SU-DHL-6 (cell line): ENCODE data around the gene PEX11B.

Experiments
- H2AFZ ChIP-seq: fragments of 200-600 bp; sonication (generic); 2 replicates; pipeline ENCODE4 v1.6.1; 2014; ENCODE audit warnings: low read depth, mild to moderate bottlenecking, moderate library complexity, mixed read lengths, antibody characterized with exemption, low read length; ENCODE audit not compliant: severe bottlenecking
- H3F3A ChIP-seq: fragments of 200-600 bp; shearing (Covaris generic); 2 replicates; pipeline ENCODE4 v1.6.0; 2016; ENCODE audit warnings: antibody characterized with exemption, mild to moderate bottlenecking; ENCODE audit not compliant: insufficient read depth
- H3K27ac ChIP-seq: fragments of 200-600 bp; sonication (generic); 2 replicates; pipeline ENCODE4 v1.5.1; 2016; ENCODE audit warnings: low read depth, mild to moderate bottlenecking, low read length, moderate library complexity, mixed read lengths
- H3K27me3 ChIP-seq: fragments of 200-600 bp; sonication (generic), shearing (Covaris generic); 2 replicates; pipeline ENCODE4 v1.6.0; 2014; ENCODE audit warnings: mild to moderate bottlenecking, low read length
- H3K36me3 ChIP-seq: fragments of 200-600 bp; sonication (generic); 2 replicates; pipeline ENCODE4 v1.6.1; 2014; ENCODE audit warnings: mild to moderate bottlenecking, low read length, mixed read lengths
- H3K4me2 ChIP-seq: fragments of 300-600, 200-600 bp; shearing (Covaris generic), sonication (generic); 2 replicates; pipeline ENCODE4 v1.6.0; 2014; ENCODE audit warnings: low read length, low read depth, mild to moderate bottlenecking; ENCODE audit not compliant: poor library complexity, severe bottlenecking
- H3K4me3 ChIP-seq: fragments of 200-600 bp; sonication (generic); 2 replicates; pipeline ENCODE4 v1.5.1; 2014; ENCODE audit warnings: antibody characterized with exemption, low read length, mild to moderate bottlenecking, mixed read lengths; ENCODE audit not compliant: insufficient read depth, poor library complexity, severe bottlenecking
- H3K79me2 ChIP-seq: fragments of 200-600 bp; sonication (generic); 2 replicates; pipeline ENCODE4 v1.6.1; 2014; ENCODE audit warnings: mild to moderate bottlenecking, low read length, moderate library complexity; ENCODE audit not compliant: insufficient read depth
- H3K9ac ChIP-seq: fragments of 200-600 bp; sonication (generic); 2 replicates; pipeline ENCODE4 v1.7.0; 2014; ENCODE audit warnings: mild to moderate bottlenecking, low read length
- H3K9me2 ChIP-seq: fragments of 200-600 bp; sonication (generic); replicated peaks from 2 replicates; pipeline ENCODE4 v1.6.1; 2014; ENCODE audit warnings: low read length; ENCODE audit not compliant: insufficient read depth
- H3K9me3 ChIP-seq: fragments of 200-600 bp; sonication (generic); 2 replicates; pipeline ENCODE4 v1.6.1; 2014; ENCODE audit warnings: low read length, mixed read lengths; ENCODE audit not compliant: insufficient read depth
- H4K20me1 ChIP-seq: fragments of 200-600 bp; sonication (generic); 2 replicates; pipeline ENCODE4 v1.6.1; 2014; ENCODE audit warnings: low read depth, mild to moderate bottlenecking, antibody characterized with exemption, low read length, moderate library complexity, mixed read lengths
- CTCF ChIP-seq: fragments of 200-600 bp; sonication (generic); IDR thresholded peaks from one replicate; pipeline ENCODE4 v1.5.1; 2017; ENCODE audit warnings: antibody characterized with exemption, mild to moderate bottlenecking, low read length, moderate library complexity; ENCODE audit not compliant: insufficient read depth, poor library complexity, severe bottlenecking
- EZH2phosphoT487 ChIP-seq: fragments of 200-600 bp; sonication (generic), shearing (Covaris generic); conservative IDR thresholded peaks from 2 replicates; pipeline ENCODE4 v1.6.1; 2018; ENCODE audit warnings: mild to moderate bottlenecking, antibody characterized with exemption, low read length, moderate library complexity, mixed read lengths

Gene PEX11B

GRCh38 chr1:145878724-145879123, 39.8 kb downstream of the PEX11B start:
- Histone ChIP-seq H3K9me2 (no peaks in the 10 kb centered on the region), H3K4me3 (no peak overlapping the region), H4K20me1 (no peaks in the 10 kb centered on the region), H3K27ac (no peak overlapping the region), H3K79me2 (no peaks in the 10 kb centered on the region), H3K9me3 (no peaks in the 10 kb centered on the region), H3K4me2 (no peak overlapping the region), H3K36me3 (no peaks in the 10 kb centered on the region), H3K27me3 (no peaks in the 10 kb centered on the region), H3F3A (no peaks in the 10 kb centered on the region), H2AFZ (no peak overlapping the region), H3K9ac (no peak overlapping the region)
- TF ChIP-seq CTCF (no peak), EZH2phosphoT487 (no peak)

DNA sequence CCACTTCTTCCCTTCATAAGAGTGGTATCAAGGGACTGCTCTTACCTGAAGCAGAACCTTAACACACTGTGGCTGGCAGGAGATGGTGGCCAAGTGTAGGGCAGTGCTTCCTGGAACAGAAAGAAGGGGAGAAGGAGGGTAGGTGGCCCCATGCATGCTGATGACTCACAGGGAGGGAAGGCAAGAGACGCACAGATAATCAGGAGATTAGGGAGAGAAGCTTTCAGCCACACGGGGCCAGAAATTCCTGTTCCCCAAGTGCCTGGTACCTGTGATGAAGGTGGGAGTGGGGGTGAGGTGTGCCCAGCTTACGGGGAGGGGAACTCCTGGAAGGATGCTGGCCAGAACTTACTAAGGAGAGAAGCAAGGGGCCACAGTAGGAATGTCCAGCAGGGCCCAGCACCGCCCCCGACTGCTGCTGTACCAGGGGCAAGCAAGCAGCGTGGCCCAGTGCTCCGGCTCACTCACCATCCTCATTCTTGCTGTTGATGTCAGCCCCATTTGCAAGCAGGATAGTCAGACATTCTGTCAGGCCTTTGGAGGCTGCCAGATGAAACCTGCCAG, 40.5 kb downstream of the PEX11B start:
- Histone ChIP-seq H2AFZ (no peak overlapping the region), H3K27me3 (no peaks in the 10 kb centered on the region), H3K9me2 (no peaks in the 10 kb centered on the region), H3K4me2 (no peak overlapping the region), H3K36me3 (no peaks in the 10 kb centered on the region), H4K20me1 (no peaks in the 10 kb centered on the region), H3K9me3 (no peaks in the 10 kb centered on the region), H3K27ac (no peak overlapping the region), H3K4me3 (no peak overlapping the region), H3F3A (no peaks in the 10 kb centered on the region), H3K9ac (no peak overlapping the region), H3K79me2 (no peaks in the 10 kb centered on the region)
- no peak for TF ChIP-seq CTCF
- TF ChIP-seq EZH2phosphoT487 = no peak

DNA sequence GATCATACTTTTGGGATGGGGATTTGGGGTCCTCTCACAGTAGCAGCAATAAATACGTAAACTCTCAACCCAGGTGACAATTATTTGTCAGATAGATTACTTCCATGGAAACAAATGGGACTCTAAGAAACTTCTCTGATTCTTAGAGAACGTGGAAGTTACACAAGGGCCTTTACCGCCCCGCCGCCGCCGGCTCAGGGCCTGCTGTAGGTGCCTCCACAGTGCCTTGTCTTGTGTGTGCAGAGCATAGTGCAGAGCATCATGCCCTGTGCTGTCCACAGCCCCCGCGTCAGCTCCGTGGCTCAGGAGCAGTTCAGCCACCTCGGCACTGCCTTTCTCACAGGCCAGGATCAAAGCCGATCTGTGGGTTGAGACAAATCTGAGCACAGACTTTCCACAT, 43.9 kb downstream of the PEX11B start:
- Histone ChIP-seq H3K79me2 (no peaks in the 10 kb centered on the region), H3K9ac (no peak overlapping the region), H2AFZ (no peak overlapping the region), H3K36me3 (no peaks in the 10 kb centered on the region), H3K9me3 (no peaks in the 10 kb centered on the region), H3K4me2 (no peak overlapping the region), H3K9me2 (no peaks in the 10 kb centered on the region), H3K27ac (no peak overlapping the region), H4K20me1 (no peaks in the 10 kb centered on the region), H3K4me3 (no peak overlapping the region), H3F3A (no peaks in the 10 kb centered on the region), H3K27me3 (no peaks in the 10 kb centered on the region)
- TF ChIP-seq EZH2phosphoT487 = no peak
- no peak for TF ChIP-seq CTCF
